Glutamatergic neuron (in vitro differentiated cells): Measurements from ENCODE around the gene SLC27A1. TPM values are rescaled to one million over a fixed set of nuclear protein-coding genes. Genes with fewer than 3 reads are reported as not detected.

Experiments used
- DNase-seq: peaks from one replicate; pipeline ENCODE4 v3.0.0; 2022
- H3K27ac Mint-ChIP-seq: one replicate; pipeline ENCODE4 v1.8.0; 2020; ENCODE audit warnings: mild to moderate bottlenecking, mixed read lengths, inconsistent platforms; ENCODE audit not compliant: unreplicated experiment
- H3K27me3 Mint-ChIP-seq: one replicate; pipeline ENCODE4 v1.8.0; 2020; ENCODE audit warnings: mild to moderate bottlenecking, moderate library complexity, mixed read lengths, inconsistent platforms; ENCODE audit not compliant: unreplicated experiment
- H3K36me3 Mint-ChIP-seq: one replicate; pipeline ENCODE4 v1.8.0; 2020; ENCODE audit warnings: mild to moderate bottlenecking, mixed read lengths, inconsistent platforms; ENCODE audit not compliant: unreplicated experiment
- H3K4me1 Mint-ChIP-seq: one replicate; pipeline ENCODE4 v1.8.0; 2020; ENCODE audit warnings: mild to moderate bottlenecking, low read depth, mixed read lengths, inconsistent platforms; ENCODE audit not compliant: unreplicated experiment
- H3K4me3 Mint-ChIP-seq: one replicate; pipeline ENCODE4 v1.8.0; 2020; ENCODE audit warnings: mild to moderate bottlenecking, mixed read lengths, inconsistent platforms; ENCODE audit not compliant: unreplicated experiment
- H3K9me3 Mint-ChIP-seq: one replicate; pipeline ENCODE4 v1.8.0; 2020; ENCODE audit warnings: mild to moderate bottlenecking, moderate library complexity, mixed read lengths, inconsistent platforms; ENCODE audit not compliant: unreplicated experiment
- total RNA-seq: library from RNA; stranded (reverse); fragmentation: NEBNext Ultra II Directional; extraction: Animal tissue kit (Norgen Biotek cat#: 25700); gene quantifications from one replicate; pipeline ENCODE4 v1.2.1, GENCODE V29; 2021; ENCODE audit not compliant: unreplicated experiment
- TF ChIP-seq, protein P1 (sequence below): fragments of 200-600 bp; sonication (generic); IDR thresholded peaks from one replicate; pipeline ENCODE4 v1.5.0; 2021; ENCODE audit not compliant: partially characterized antibody, unreplicated experiment

The SLC27A1 gene
- total RNA-seq, 1 donor from 2014 or later, result 16.9 TPM

DNA sequence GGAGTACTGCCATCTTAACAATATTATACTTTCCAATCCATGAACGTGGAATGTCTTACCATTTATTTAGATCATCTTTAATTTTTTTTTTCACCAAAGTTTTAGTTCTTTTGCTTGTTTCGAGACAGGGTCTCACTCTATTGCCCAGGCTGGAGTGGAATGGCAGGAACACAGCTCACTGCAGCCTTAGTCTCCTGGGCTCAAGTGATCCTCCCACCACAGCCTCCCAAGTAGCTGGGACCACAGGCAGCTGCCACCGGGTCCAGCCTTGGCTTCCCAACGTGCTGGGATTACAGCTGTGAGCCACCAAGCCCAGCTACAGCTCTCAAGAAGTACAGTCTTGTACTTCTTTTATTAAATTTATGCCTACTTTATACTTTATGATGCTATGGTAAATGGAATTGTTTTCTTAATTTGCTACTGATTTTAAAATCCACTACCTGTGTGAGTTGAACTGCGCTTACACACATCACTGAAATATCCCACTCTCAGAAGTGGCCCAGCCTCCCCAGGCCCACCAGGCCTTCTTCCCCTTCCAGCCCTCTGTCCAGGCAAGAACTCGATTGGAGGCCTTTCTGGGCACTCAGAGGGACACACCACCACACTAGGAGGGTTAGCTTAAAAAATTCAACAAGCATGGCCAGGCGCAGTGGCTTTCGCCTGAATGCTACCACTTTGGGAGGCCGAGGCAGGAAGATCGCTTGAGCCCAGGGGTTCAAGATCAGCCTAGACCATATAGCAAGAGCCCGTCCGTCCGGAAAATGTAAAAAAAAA is 40.1 kb downstream of the SLC27A1 start:
- DNase-seq, result no peak
- H3K36me3 Mint-ChIP-seq, result no peaks in the 10 kb centered on the region
- H3K4me1 Mint-ChIP-seq, result peaks cover 12% of the 10 kb centered on the region
- H3K4me3 Mint-ChIP-seq, result peak overlapping the region; percentile 99
- peaks cover 10% of the 10 kb centered on the region for H3K9me3 Mint-ChIP-seq
- H3K27me3 Mint-ChIP-seq, result peaks cover 12% of the 10 kb centered on the region
- TF ChIP-seq, protein P1, sequence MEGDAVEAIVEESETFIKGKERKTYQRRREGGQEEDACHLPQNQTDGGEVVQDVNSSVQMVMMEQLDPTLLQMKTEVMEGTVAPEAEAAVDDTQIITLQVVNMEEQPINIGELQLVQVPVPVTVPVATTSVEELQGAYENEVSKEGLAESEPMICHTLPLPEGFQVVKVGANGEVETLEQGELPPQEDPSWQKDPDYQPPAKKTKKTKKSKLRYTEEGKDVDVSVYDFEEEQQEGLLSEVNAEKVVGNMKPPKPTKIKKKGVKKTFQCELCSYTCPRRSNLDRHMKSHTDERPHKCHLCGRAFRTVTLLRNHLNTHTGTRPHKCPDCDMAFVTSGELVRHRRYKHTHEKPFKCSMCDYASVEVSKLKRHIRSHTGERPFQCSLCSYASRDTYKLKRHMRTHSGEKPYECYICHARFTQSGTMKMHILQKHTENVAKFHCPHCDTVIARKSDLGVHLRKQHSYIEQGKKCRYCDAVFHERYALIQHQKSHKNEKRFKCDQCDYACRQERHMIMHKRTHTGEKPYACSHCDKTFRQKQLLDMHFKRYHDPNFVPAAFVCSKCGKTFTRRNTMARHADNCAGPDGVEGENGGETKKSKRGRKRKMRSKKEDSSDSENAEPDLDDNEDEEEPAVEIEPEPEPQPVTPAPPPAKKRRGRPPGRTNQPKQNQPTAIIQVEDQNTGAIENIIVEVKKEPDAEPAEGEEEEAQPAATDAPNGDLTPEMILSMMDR, result no peak
- H3K27ac Mint-ChIP-seq, result peak overlapping the region; percentile 66

DNA sequence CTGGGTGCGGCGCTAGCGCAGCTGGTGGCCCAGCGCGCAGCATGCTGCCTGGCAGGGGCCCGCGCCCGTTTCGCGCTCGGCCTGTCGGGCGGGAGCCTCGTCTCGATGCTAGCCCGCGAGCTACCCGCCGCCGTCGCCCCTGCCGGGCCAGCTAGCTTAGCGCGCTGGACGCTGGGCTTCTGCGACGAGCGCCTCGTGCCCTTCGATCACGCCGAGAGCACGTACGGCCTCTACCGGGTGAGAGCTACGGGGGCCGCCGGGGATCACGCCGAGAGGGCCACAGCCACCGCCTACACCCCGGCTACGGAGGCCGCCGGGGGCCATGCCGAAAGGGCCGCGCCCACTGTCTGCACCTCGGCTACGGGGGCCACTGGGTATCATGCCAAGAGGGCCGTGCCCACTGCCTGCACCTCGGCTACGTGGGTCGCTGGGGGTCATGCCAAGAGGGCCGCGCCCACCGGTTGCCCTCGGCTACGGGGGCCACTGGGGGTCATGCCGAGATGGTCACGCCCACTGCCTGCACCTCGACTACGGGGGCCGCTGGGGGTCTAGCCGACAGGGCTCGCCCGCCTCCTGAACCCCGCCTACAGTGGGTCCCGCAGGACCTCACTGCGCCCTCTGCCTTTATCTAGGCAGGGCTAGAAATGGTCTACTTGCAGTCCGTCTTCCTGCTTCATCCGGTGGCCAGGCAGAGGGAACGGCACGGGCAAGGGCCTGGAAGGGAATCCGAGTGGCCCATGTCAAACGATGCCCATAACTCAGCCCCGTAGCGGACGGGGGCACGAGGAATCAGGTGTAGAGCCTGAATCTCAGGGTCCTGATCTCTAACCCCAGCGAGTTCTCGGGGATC is 41.6 kb downstream of the SLC27A1 start:
- H3K36me3 Mint-ChIP-seq, result no peaks in the 10 kb centered on the region
- peaks cover 12% of the 10 kb centered on the region for H3K27me3 Mint-ChIP-seq
- TF ChIP-seq, protein P1, result no peak
- H3K4me3 Mint-ChIP-seq, result peak overlapping the region; percentile 92
- peak overlapping the region; percentile 89 for H3K27ac Mint-ChIP-seq
- peaks cover 12% of the 10 kb centered on the region for H3K4me1 Mint-ChIP-seq
- peaks cover 10% of the 10 kb centered on the region for H3K9me3 Mint-ChIP-seq
- DNase-seq, result peak; percentile 89

DNA sequence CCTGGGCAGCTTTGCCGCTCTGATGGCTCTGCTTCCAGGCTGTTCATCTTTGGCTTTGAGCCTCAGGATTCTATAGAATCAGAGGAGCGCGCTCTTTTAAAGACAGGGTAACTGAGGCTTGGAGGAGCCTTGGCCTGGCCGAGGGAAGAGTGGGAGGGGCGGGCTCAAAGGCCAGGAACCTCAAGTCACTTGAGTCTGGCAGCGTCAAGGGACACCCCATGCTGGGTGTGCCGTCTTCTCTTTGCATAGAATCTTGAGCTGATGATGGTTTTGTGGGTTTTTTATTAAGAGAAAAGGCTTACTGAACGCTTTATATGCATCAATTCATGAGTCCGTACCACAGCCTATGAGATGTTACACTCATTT is 42.2 kb downstream of the SLC27A1 start:
- DNase-seq, result no peak
- peaks cover 12% of the 10 kb centered on the region for H3K27me3 Mint-ChIP-seq
- peak overlapping the region; percentile 89 for H3K27ac Mint-ChIP-seq
- peaks cover 12% of the 10 kb centered on the region for H3K4me1 Mint-ChIP-seq
- peaks cover 10% of the 10 kb centered on the region for H3K9me3 Mint-ChIP-seq
- peaks cover 5% of the 10 kb centered on the region for H3K36me3 Mint-ChIP-seq
- peak overlapping the region; percentile 92 for H3K4me3 Mint-ChIP-seq
- TF ChIP-seq, protein P1, result no peak

DNA sequence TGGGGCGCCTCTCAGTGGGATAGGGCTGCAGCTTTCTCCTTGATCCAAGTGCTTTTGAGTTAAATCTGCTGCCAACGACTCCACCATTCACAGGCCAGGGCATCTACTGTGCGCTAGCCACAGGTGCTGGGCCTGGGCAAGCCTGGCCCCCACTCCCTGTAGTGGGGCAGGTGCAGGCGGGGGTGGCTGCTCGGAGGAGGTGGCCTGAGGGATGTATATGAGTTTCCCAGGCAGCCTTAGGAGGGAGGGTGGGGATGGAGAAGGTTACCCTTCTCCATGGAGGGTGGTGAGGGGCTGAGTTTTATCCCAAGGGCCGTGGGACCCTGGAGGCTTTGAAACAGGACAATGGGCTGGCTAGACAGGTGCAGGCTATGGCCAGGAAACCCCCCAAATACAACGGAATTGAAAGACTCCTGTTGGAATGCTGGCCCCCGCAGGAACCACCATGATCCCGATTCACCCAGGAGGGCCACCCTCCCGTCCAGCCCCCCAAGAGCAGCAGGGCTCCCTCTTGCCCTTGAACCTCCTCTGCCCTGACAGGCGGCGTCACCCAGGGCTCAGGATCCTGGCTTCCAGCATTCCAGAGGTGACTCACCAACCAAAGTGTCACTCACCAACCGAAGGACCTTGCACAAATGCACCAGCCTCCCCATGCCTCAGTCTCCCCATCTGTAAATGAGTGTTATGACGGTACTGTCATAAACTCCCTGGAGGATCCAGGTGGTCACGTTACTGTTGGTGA is 45.3 kb downstream of the SLC27A1 start:
- Mint-ChIP-seq H3K4me3 (no peak overlapping the region), H3K27me3 (peaks cover 8% of the 10 kb centered on the region), H3K9me3 (peaks cover 14% of the 10 kb centered on the region), H3K4me1 (peaks cover 10% of the 10 kb centered on the region), H3K27ac (no peak overlapping the region), H3K36me3 (peaks cover 11% of the 10 kb centered on the region)
- TF ChIP-seq, protein P1, result no peak
- no peak for DNase-seq
